Measurements from ENCODE around the gene DLG1.

DLG1 gene

DNA sequence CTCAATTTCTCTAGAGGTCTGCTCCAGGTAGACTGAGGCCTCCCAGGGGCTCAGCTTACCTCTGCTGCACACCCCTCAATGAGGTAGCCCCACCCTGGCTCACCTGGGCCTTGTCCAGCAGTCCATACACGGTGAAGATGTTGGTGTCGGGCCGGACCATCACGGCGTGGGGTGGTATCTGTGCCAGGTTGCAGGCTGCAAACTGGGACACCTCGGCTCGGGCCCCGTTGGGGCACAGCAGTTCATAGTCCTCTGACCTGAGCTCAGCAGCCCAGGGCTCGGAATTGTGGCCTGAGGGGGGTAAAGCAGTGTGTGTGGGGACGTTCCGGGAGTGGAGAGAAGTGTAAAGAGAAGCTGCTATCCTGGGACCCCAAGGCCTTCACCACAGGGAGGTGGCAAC, 292.0 kb downstream of the DLG1 start:
- TF ChIP-seq, protein P1, sequence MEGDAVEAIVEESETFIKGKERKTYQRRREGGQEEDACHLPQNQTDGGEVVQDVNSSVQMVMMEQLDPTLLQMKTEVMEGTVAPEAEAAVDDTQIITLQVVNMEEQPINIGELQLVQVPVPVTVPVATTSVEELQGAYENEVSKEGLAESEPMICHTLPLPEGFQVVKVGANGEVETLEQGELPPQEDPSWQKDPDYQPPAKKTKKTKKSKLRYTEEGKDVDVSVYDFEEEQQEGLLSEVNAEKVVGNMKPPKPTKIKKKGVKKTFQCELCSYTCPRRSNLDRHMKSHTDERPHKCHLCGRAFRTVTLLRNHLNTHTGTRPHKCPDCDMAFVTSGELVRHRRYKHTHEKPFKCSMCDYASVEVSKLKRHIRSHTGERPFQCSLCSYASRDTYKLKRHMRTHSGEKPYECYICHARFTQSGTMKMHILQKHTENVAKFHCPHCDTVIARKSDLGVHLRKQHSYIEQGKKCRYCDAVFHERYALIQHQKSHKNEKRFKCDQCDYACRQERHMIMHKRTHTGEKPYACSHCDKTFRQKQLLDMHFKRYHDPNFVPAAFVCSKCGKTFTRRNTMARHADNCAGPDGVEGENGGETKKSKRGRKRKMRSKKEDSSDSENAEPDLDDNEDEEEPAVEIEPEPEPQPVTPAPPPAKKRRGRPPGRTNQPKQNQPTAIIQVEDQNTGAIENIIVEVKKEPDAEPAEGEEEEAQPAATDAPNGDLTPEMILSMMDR (IDR thresholded peaks at IDR 0.05; ENCODE audit: borderline replicate concordance, control extremely low read depth, extremely low read depth, insufficient read depth, missing control alignments): no peak
- no peak for DNase-seq (ENCODE audit: low spot score)
- in situ Hi-C loops (cut with MboI; ENCODE audit: low sequenced_read_pairs, unreplicated experiment): loop anchor here (25.0 kb wide), 1 partner anchor 181 kb away; no protein-coding TSS in a partner anchor

- in situ Hi-C loops (cut with MboI; ENCODE audit: low sequenced_read_pairs, unreplicated experiment): loop anchor here (25.0 kb wide), 1 partner anchor 184 kb away; no protein-coding TSS in a partner anchor
- DNase-seq (ENCODE audit: low spot score): no peak
- TF ChIP-seq, protein P1 (IDR thresholded peaks at IDR 0.05; ENCODE audit: borderline replicate concordance, control extremely low read depth, extremely low read depth, insufficient read depth, missing control alignments): no peak
Measured at GRCh38 chr3:197003461-197004385, 294.7 kb downstream of the DLG1 start.

DNA sequence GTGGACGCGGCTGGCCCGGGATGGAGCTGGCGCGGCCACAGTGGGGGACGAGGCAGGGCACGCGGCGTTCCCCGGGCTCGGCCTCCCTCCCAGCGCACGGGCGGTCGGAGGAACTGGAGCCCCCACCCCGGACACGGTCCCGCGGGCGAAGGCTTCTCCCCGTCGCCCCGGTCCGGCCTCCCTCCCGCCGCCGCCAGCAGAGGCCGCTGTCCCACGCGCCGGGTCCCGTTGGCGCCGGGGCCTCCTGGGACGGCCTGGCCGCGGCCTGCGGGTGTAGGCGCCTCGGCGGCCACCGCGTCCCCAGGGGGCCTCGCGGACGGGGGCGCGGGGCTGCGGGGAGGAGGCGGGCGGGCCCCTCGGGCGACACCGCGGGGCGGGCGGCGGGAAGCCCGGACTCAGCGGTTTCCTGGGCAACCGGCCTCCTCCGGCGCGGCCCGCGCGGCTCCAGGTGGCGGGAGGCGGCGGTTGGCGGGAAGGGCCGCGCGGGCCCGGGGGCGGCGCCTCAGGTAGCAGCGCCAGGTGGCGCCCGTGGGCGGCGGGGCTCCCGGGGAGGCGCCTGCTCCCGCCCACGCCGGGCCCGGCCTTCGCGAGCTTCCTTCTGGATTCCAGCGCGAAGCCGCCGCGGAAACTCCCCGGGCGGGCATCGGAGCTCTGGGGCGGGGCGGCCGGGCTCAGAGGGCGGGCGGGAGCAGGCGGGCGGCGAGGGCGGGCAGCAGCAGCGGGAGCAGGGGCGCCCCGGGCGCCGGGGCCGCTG, 295.5 kb downstream of the DLG1 start:
- TF ChIP-seq, protein P1 (IDR thresholded peaks at IDR 0.05; ENCODE audit: borderline replicate concordance, control extremely low read depth, extremely low read depth, insufficient read depth, missing control alignments): peak; percentile 94
- in situ Hi-C loops (cut with MboI; ENCODE audit: low sequenced_read_pairs, unreplicated experiment): loop anchor here (25.0 kb wide), 1 partner anchor 184 kb away; no protein-coding TSS in a partner anchor
- peak; percentile 95 for DNase-seq (ENCODE audit: low spot score)

DNA sequence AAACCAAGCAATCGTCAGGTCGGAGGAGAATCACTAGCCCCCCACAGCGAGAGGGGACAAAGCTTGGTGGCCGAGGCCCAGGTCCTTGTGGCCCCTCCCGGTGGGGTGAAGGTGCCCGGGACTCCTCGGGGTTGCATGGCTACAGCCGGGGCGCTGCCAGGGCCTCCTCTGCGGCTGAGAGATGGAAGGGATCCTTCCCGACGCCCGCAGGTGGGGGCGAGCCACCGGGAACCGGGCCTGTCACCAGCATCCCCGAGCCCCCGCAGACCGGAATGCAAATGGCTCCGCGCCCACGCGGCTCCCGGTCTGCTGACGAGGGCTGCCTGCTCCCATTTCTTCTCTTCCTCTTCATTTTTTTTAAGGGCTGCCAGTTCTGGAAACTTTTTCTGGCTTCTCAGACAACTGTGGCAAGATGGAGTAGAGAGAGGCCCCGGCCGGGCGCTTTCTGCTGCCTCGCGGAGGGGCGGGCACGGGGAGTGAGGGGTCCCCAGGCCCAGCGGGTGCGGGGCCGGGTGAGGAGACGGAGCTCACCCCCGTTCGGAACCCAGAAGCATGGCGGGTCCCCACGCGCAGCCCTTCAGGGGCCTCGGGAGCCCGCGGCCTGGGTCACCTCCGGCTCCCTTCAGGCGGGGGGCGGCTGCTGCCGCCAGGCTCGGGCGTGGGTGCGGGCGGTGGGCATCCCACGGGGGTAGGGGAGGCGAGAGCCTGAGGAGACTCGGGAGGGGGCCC, 296.3 kb downstream of the DLG1 start:
- in situ Hi-C loops (cut with MboI; ENCODE audit: low sequenced_read_pairs, unreplicated experiment): loop anchor here (25.0 kb wide), 1 partner anchor 185 kb away; no protein-coding TSS in a partner anchor
- DNase-seq (ENCODE audit: low spot score): no peak
- TF ChIP-seq, protein P1 (IDR thresholded peaks at IDR 0.05; ENCODE audit: borderline replicate concordance, control extremely low read depth, extremely low read depth, insufficient read depth, missing control alignments): no peak

- TF ChIP-seq, protein P1 (IDR thresholded peaks at IDR 0.05; ENCODE audit: borderline replicate concordance, control extremely low read depth, extremely low read depth, insufficient read depth, missing control alignments): no peak
- no peak for DNase-seq (ENCODE audit: low spot score)
- in situ Hi-C loops (cut with MboI; ENCODE audit: low sequenced_read_pairs, unreplicated experiment): loop anchor here (25.0 kb wide), 1 partner anchor 186 kb away; no protein-coding TSS in a partner anchor
Measured at GRCh38 chr3:197001106-197001971, 297.1 kb downstream of the DLG1 start.

Measured in GM13976 (cell line).